ENCODE results near the gene HOXA7.

- no peak for TF ChIP-seq POLR2A (IDR thresholded peaks at IDR 0.05; ENCODE audit: low read depth, low read length)
- TF ChIP-seq TAF1 (IDR thresholded peaks at IDR 0.05; ENCODE audit: low read depth, low read length): no peak
- no peak for TF ChIP-seq POLR2AphosphoS5 (IDR thresholded peaks at IDR 0.05; ENCODE audit: low read depth, low read length)
- TF ChIP-seq SPI1 (IDR thresholded peaks at IDR 0.05; ENCODE audit: low read depth, low read length): no peak
Observed at GRCh38 chr7:27141923-27142579, 14.4 kb downstream of the HOXA7 start.
